Cardiac fibroblast (primary cell): Measurements from ENCODE around the gene IL1R1.
A peak's percentile ranks its signal among the peaks of the same experiment; 100 is the strongest.

Experiments used
- DNase-seq, 2 donors: peaks; one replicate each; pipeline versions ENCODE4 v3.0.0 to v3.0.0-alpha.2; 2010; ENCODE audit warnings: low read depth in 2 of 2
- H3K4me3 ChIP-seq, 2 donors: replicated peaks in 1 of 2; 1 replicate in 1 of 2; 2 replicates in 1 of 2; pipeline ENCODE4 v1.5.1; 2011; ENCODE audit warnings: low read depth in 2 of 2, low read length in 2 of 2, mild to moderate bottlenecking in 2 of 2, moderate library complexity in 1 of 2
- TF ChIP-seq, protein P1 (sequence below): IDR thresholded peaks from one replicate; pipeline ENCODE4 v1.5.1; 2011; ENCODE audit warnings: low read depth, mild to moderate bottlenecking, low read length, inconsistent platforms

IL1R1 gene

DNA sequence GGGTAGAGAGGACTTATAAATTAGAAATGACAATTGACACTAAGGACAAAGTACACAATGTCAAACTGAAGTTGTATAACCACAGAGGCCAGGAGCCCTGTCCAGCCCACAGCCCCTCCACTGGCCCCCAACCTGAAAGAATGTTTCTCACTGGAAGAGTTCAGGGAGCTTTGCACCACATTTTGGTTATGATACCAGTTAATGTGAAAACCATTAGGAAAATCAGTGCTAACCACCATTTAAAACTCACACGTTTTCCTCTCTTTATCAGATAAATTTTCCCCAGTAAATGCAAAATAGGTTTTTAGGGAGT, 38.1 kb downstream of the IL1R1 start:
- no peak for DNase-seq
- no peak overlapping the region for H3K4me3 ChIP-seq
- TF ChIP-seq, protein P1, sequence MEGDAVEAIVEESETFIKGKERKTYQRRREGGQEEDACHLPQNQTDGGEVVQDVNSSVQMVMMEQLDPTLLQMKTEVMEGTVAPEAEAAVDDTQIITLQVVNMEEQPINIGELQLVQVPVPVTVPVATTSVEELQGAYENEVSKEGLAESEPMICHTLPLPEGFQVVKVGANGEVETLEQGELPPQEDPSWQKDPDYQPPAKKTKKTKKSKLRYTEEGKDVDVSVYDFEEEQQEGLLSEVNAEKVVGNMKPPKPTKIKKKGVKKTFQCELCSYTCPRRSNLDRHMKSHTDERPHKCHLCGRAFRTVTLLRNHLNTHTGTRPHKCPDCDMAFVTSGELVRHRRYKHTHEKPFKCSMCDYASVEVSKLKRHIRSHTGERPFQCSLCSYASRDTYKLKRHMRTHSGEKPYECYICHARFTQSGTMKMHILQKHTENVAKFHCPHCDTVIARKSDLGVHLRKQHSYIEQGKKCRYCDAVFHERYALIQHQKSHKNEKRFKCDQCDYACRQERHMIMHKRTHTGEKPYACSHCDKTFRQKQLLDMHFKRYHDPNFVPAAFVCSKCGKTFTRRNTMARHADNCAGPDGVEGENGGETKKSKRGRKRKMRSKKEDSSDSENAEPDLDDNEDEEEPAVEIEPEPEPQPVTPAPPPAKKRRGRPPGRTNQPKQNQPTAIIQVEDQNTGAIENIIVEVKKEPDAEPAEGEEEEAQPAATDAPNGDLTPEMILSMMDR = no peak

DNA sequence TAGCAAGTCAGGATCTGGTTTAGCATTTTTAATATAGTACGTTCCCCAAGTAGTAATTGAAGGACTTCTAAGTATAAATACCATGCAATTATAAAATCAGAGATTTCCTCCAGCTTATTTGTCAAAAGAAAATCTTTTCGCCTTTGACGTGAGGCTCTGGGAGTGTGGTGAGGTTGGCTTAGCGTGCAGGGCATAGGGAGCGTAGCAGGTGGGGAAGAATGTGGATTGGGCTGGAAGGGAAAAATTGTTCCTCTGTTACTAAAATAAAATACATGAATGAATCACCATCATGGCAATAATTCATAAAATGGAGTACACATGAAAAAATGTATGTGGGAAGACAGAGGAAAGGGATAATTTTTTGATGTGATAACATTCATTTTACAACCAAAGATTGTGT, 38.8 kb downstream of the IL1R1 start:
- no peak for DNase-seq
- TF ChIP-seq, protein P1 = no peak
- no peak overlapping the region for H3K4me3 ChIP-seq

DNA sequence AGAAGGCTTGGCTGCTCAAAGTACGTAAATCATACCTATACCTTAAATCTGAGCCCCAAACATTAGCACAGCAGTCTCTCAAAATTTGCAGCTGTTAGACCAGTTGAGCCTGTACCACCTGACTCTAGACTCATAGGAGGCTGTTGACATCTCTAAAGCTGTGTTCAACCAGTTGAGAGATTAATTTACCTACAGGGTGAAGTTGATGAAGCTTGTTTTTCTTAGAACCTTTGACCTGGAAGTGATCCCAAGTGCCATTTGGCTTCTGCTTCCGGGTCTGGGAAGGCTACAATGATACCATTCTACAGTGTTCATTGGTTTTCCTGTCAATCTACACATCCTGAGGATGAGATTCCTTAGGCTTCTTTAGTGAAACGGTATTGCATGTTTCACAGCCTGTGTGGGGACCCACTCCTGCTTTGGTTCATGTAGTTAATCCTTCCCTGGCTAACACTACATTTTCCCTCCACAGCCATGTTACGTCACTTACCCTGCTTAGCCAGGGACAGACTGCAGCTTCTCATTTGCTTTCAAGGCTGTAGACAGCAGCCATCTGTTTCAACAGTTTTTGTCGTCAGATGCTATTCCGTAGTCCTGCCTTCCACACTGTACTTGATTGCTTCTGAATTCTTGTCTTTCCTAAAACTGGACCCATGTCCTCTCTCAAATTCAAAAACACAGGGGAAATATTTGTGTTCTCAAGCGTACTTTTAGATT, 39.5 kb downstream of the IL1R1 start:
- TF ChIP-seq, protein P1 = no peak
- peak; percentile 35 to 82 for DNase-seq
- no peak overlapping the region for H3K4me3 ChIP-seq

DNA sequence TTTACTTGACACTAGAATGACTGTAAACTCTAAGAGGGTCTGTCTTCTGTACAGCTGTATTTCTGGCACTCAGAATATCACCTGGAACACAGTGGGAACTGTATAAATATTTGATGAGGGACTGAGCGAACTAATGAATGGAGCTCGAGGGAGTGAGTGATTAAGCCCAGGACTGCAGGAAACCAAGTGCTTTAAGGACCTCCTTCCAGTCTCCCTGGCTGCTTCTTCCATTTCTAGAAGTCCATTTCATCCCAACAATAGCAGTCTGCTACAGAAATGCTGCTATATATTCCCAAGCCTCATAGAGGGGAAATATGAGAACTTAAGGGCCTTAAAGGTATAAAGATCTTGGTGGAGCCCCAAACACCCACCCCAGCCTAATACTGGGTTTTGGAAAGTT, 41.5 kb downstream of the IL1R1 start:
- TF ChIP-seq, protein P1 = no peak
- peak in 1 of 2 donors; percentile 50 for DNase-seq
- H3K4me3 ChIP-seq = no peak overlapping the region

DNA sequence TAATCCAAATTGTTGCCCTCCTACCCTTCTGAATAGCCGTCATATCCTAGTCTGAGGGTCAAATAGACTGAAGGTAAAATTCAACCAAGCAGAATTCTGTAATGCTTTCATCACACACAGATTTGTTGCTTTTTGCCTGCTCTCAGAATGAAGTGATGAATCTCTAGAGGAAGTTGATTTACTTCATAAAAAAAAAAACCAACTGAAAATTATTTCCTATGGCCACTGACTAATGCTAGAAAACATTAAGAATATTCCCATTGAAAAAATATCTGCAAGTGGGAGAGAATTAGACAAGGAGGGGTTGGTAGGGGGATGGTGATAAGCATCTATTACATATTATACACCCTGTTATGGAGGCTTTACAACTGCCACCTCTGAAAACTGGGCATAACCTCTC, 42.0 kb downstream of the IL1R1 start:
- peak; percentile 29 to 44 for DNase-seq
- TF ChIP-seq, protein P1 = no peak
- no peak overlapping the region for H3K4me3 ChIP-seq

DNA sequence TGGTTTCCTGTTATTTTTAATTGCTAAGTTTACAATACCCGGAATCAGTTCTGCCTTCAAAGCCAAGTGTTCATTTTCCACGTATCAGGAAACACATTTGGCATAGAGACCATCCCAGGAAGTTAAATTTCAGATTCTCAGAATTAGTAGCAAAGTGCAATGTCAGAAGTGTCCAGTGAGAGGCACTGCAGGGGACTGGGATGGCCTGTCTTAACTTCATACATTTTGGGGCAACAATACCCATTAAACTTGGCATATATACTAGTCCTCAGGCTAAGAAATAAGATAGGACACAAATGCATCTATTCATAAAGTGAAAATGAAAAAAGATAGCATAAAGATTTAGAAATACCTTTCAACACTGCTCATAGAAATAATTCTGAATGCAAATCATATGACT, 42.8 kb downstream of the IL1R1 start:
- TF ChIP-seq, protein P1 = peak; percentile 76
- DNase-seq = peak; percentile 56 to 82
- H3K4me3 ChIP-seq = no peak overlapping the region
